Measurements from ENCODE around the gene ITGAL.

DNA sequence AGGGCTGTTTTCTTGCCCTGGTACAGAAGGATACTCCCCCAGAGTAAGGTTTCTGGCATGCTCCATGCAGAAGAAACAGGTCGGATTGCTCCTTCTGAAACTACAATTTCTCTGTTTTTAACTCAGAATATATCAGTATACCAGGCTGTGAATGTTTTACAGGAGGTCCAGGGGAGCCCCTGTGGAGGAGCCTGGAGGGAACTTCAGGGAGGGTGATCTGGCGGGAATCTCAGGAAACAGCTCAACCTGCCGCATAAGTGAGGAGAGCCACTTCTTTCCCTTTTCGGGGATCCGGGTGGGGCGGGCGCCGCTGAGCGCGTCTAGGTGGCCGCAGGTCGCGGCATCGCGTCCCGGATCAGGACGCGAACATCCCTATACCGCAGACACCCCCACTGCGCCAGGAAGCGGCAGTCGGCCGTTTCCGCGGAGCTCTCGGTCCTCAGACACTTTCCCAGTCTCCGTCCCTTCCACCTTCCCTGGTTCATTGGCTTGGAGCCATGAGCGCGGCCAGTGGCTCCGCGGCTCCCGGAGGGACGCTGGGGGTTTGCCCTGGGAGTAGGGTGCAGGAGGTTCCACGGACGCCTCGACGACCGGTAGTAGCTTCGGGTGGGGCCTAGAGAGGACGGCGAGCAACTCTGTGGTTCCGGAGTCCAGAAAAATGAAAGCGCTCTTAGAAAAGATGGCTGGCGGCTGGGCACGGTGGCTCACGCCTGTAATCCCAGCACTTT lies 88.7 kb downstream of the ITGAL start:
- TF ChIP-seq, protein P1, sequence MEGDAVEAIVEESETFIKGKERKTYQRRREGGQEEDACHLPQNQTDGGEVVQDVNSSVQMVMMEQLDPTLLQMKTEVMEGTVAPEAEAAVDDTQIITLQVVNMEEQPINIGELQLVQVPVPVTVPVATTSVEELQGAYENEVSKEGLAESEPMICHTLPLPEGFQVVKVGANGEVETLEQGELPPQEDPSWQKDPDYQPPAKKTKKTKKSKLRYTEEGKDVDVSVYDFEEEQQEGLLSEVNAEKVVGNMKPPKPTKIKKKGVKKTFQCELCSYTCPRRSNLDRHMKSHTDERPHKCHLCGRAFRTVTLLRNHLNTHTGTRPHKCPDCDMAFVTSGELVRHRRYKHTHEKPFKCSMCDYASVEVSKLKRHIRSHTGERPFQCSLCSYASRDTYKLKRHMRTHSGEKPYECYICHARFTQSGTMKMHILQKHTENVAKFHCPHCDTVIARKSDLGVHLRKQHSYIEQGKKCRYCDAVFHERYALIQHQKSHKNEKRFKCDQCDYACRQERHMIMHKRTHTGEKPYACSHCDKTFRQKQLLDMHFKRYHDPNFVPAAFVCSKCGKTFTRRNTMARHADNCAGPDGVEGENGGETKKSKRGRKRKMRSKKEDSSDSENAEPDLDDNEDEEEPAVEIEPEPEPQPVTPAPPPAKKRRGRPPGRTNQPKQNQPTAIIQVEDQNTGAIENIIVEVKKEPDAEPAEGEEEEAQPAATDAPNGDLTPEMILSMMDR (IDR thresholded peaks at IDR 0.05; ENCODE audit: borderline replicate concordance, extremely low read depth, low read length, poor library complexity, severe bottlenecking): no peak
- no peak for TF ChIP-seq EZH2 (IDR thresholded peaks at IDR 0.05; ENCODE audit: borderline replicate concordance, low read depth, low read length, severe bottlenecking)
